ENCODE data around the gene NCKAP5.
"Not testable (repeated sequence)": the region's sequence is repeated elsewhere in the genome, so short reads cannot be mapped to it uniquely, and the experiment has no call there.

Gene NCKAP5

DNA sequence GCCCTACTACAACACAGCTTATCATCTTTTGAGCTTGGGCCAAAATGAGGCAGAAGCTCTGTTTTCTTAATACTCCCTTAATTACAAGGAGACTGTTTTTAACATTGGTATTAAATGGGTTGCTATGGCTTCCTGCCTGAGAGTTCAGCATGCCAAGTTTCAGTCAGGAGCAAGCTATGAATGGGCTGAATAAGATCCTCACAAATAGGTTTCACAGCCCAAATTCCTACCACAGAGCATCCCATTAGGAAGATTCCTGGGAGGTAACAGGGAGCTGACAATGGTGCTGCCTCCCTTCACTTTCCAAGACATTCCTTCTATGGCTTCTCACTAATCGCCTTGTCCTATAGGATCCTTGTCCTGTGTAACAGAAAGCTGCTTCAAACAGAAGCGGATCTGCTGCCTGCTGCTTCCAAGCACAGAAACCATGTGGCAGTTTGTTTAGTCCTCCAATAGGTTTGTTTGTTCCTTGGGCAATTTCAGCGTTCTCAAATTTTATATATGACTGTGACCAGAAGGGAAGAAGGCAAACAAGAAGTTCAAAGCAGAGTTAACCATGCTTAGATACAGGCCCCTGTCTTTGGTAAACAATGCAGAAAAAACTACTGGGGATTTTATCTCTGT is 70.9 kb downstream of the NCKAP5 start:
- DNase-seq (ENCODE audit: low read depth, low spot score): peak; percentile 23

- no peak for DNase-seq (ENCODE audit: low read depth, low spot score)
Observed at GRCh38 chr2:133496501-133497269, 71.6 kb downstream of the NCKAP5 start.

- DNase-seq (ENCODE audit: low read depth, low spot score): no peak
Observed at GRCh38 chr2:133495226-133495625, 73.0 kb downstream of the NCKAP5 start.

GRCh38 chr2:133492719-133493380 is 75.4 kb downstream of the NCKAP5 start:
- DNase-seq (ENCODE audit: low read depth, low spot score): no peak

DNA sequence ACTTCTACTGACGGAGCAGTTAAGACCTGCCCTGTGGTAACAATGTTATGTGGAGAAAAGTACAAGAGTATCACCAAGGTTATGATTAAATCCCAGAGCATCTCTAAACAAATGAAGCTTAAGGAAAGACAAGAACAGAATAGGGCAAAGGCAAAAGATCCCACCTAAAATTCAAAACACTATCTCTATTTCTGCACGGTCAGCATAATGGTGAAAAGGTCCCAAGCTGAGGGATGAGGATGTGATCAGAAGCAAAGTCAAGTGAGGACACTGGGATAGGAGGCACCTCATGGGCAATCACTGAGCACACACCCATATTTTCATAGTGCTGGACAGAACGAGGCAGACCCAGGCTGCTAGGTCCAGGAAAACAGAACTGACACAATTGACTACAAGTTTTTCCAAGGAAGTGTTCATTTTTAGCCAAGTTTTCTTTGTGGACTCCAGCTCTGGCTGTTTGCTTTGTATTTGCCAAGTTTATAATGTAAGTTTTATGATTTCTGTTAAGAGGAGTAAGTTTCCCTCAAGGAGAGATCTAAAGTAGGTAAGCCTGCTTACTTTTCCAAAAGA is 77.8 kb downstream of the NCKAP5 start:
- no peak for DNase-seq (ENCODE audit: low read depth, low spot score)

DNA sequence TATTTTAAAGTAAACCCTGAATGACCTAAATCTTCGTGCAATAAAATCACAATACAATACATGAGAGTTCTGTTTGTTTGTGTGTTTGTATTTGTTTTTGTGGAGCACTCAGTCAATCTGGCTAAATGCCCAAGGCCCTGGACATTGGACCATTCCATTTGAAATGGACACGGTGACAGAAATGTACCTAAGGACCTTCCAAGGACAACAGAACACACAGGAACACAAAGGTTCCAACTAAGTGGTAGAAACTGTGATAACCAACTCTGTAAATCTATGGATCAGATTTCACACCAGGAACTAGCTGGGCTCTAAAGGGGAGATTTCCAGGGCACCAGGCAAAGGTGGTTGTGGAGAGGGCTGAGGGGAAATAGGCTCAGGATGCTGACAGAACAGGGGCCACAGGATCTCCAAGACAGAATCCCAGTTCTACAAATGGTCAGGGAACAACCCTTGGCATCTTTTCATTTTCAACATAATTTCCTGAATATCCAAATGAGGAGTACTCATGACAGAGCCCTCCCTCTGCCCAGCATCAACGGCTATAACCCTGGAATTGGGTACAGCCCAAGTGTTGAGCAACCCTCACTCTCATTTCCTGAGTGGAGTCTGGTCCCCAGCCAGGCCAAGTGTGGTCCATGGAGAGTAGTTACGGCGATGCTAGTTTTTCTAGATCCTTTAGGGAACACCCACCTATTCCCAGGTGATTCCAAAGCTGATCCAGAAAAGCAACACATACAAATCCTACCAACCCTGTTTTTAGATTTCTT is 78.4 kb downstream of the NCKAP5 start:
- DNase-seq (ENCODE audit: low read depth, low spot score): no peak

DNA sequence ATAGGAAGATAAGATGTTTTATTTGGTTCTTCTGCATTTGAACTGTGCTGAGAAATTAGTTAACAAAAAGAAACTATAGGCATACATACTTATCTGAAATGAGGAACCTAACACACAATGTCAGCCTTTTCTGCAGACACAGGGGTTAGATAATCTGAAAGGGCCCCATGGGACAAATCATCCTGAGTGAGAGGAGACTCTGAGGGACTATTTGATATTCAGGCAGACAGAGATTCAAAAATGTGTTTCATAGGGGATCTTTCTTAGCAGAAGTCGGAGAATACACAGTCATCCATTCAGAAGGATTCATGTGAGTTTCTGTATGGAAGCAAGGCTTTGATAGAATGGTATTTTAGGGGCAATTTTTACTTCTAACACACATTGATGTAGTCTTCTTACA is 79.1 kb downstream of the NCKAP5 start:
- no peak for DNase-seq (ENCODE audit: low read depth, low spot score)

DNA sequence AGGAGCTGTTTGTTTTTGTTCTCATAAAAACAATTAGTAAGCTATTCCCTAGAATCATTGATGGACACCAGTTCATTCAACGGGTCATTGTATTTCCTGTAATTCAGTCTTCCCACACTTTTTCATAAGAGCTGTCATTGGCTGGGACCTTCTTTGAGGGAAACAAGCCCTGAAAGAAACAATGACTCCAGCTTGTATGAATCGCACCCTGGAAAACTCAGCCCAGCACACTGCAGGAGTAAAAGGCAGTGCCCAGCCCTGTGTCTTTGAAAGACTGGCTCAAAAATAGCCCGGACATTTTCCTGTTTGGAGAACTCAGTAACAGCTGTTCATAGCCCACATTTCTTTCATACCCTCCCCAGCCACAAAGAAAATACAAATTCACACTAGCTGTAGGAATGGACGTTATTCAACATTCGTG is 81.5 kb downstream of the NCKAP5 start:
- DNase-seq (ENCODE audit: low read depth, low spot score): no peak

DNA sequence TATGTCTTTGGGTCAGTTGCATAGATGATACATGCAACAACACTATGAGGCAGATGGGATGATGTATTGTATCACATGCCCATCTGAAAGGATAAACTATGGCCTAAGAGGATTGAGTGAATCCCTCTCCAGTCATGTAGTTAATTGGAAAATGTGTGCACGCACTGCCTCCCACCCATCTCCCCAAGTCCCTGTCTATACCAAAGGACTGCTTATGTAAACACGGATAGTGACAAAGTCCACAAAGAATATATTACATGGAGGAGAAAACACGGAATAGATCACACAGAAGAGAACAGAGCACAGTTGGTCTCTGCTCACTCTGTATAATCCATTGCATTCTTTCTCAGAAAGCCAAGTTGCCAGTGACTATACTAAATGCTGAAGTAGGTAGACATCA is 82.4 kb downstream of the NCKAP5 start:
- DNase-seq (ENCODE audit: low read depth, low spot score): no peak

DNA sequence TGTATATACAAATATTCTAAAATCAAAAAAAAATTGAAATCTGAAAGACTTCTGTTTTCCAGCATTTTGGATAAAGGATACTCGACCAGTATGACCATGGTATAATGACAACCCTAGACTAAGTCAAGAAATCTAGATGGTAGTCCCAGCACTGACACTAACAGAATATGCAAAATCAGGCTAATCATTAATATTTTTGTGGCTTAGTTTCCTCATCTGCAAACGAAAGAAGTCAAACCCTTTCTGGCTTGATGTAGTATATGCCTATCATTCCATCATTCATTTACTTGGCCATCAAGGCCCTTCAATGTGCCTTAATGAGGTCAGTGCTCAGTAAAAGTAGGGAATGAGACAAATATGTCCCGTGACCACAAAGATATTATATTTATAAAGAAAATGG is 83.5 kb downstream of the NCKAP5 start:
- DNase-seq (ENCODE audit: low read depth, low spot score): no peak

DNA sequence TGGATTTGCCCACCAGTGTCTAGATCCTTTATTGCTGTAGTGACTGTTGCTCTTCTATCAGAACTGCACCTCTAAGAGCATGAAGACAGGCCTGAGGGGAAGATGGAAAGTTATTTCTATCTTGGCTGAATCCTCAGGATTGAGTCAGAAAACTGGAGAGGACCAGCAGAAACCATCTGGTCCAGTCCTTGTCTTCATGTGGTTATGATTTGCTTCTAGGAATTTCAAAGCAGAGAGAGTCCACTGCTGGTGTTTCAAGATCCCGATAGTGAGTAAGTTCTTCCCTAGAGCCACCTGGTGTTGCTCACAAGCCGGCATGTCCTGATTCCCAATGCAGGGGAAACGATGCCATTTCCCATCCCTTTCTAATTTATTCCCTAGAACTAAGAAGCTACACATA is 84.2 kb downstream of the NCKAP5 start:
- DNase-seq (ENCODE audit: low read depth, low spot score): no peak

- DNase-seq (ENCODE audit: low read depth, low spot score): no peak
Observed at GRCh38 chr2:133483181-133483580, 85.1 kb downstream of the NCKAP5 start.

GRCh38 chr2:133480707-133481429 is 87.4 kb downstream of the NCKAP5 start:
- DNase-seq (ENCODE audit: low read depth, low spot score): no peak

- no peak for DNase-seq (ENCODE audit: low read depth, low spot score)
Observed at GRCh38 chr2:133477616-133477990, 90.7 kb downstream of the NCKAP5 start.

- DNase-seq (ENCODE audit: low read depth, low spot score): no peak
Observed at GRCh38 chr2:133476931-133477615, 91.2 kb downstream of the NCKAP5 start.

DNA sequence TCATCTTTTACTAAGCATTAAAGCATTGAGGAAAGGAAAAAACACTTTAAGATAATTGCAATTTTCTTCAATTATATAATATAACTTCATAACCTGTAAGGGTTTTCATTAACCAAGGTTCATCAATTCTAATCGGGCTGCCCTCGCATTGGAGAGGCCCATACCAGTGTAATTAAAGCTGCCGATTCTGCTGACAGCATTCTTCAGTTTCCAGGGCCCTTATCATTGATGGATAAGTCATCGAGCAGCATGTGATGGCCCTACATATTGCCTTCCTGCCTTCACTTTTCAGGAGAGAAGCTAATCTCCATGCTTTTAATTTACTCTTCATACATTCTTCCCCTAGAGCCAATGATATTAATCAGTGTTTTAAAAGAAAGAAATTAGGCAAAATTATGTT is 92.0 kb downstream of the NCKAP5 start:
- no peak for DNase-seq (ENCODE audit: low read depth, low spot score)

DNA sequence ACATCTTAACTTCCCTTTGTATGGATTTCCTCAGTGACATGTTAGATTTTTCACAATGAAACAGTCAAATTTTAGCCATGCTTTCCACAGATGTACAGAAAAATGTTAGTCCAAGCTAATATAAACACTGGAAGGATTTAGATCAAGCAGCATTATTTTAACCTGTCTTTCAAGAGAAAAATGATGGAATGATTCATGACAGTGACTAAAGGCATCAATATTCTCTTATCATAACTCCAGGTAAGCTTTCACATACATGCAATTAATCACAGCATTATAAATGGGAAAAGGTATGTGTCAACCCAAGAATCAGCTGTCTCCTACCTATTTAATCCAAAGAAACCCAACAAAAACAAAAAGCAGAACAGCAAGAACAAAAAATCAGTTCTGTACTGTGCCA is 92.7 kb downstream of the NCKAP5 start:
- no peak for DNase-seq (ENCODE audit: low read depth, low spot score)

DNA sequence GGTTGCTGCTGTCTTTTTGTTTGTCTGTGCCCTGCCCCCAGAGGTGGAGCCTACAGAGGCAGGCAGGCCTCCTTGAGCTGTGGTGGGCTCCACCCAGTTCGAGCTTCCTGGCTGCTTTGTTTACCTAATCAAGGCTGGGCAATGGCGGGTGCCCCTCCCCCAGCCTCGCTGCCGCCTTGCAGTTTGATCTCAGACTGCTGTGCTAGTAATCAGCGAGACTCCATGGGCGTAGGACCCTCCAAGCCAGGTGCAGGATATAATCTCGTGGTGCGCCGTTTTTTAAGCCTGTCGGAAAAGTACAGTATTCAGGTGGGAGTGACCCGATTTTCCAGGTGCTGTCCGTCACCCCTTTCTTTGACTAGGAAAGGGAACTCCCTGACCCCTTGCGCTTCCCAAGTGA is 97.8 kb downstream of the NCKAP5 start:
- not testable (repeated sequence) for DNase-seq (ENCODE audit: low read depth, low spot score)

DNA sequence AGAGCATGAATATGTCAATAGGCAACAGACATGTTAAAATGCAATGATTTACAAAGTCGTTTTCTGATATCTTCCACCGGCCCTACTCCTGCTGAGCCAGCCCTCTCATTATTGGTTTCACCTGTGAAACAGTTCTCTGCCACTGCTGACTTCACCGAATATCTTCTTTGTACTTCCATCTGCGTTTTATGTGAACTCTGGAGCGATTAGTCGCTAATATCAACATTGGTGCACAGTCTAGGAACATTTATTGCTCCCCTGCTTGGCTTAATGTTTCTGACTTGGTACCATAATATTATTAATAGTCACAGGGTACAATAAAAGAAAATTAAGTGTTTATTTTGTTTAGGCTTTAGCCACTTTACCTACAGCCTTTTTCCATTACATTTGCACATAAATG is 105.5 kb downstream of the NCKAP5 start:
- DNase-seq (ENCODE audit: low read depth, low spot score): no peak

DNA sequence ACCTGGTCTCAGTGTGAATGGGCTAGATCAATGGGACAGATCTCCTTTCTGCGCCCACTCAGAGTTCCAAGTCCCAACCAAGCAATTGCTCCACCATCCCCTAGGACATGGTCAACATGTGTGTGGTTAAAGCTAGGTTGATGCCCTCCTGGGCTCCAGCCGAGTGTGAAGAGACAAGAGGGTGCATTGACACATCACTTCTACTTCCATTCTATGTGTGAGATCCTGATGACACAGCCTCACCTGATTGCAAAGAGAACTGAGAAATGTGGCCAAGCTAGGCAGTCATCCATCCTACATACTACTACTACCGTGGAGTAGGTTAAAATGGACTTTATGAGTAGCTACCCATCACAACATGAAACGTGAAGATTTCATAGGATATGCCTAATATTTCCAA is 106.8 kb downstream of the NCKAP5 start:
- DNase-seq (ENCODE audit: low read depth, low spot score): no peak

DNA sequence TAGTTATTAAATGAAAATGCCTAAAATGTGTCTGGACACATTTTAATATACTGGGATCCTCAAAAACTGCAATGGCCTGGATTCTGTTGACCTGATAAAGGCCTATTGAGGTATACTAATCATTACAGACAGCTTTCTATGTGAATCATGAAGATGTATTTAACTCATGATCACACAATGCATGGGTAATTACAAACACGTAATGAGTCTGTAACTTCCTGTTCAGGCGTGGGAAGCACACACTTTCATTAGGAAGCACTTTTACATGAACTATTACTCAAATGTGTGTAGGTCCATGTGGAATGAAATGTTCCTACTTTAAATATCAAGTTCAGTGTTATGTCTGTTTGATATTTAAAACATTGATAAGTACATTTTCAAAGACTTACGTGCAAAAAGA is 108.7 kb downstream of the NCKAP5 start:
- DNase-seq (ENCODE audit: low read depth, low spot score): no peak

Data from ELF-1 (cell line).